ENCODE measurements around the gene DDX1. TPM values are rescaled to one million over a fixed set of nuclear protein-coding genes. Genes with fewer than 3 reads are reported as not detected.

Gene DDX1
- total RNA-seq, 4 donors from 2014 or later, result 63.0 to 85.6 (median 75.2) TPM

GRCh38 chr2:15554525-15555218 is 37.0 kb upstream of the DDX1 start:
- DNase-seq, result no peak
- intact Hi-C loops (cut with DNase I), result no loop called here
- TF ChIP-seq POLR2A (IDR thresholded peaks at IDR 0.05) (no peak), CTCF (IDR thresholded peaks at IDR 0.05) (no peak)
- 93 to 95% methylated on average over 5 of the region's 5 CpGs for WGBS, 2 donors
- Histone ChIP-seq H3K27me3 (no peaks in the 10 kb centered on the region), H3K4me1 (peaks cover 2 to 5% of the 10 kb centered on the region in 2 donors), H3K4me3 (replicated peaks in 1 of 3) (no peak overlapping the region), H3K27ac (no peak overlapping the region), H3K36me3 (peaks cover 0 to 7% of the 10 kb centered on the region in 2 donors), H3K9me3 (no peaks in the 10 kb centered on the region)

GRCh38 chr2:15555760-15556193 is 35.9 kb upstream of the DDX1 start:
- no peak overlapping the region for H3K4me3 ChIP-seq (replicated peaks in 1 of 3)
- 92 to 95% methylated on average over 3 of the region's 3 CpGs for WGBS, 2 donors
- peaks cover 9 to 11% of the 10 kb centered on the region in 2 donors for H3K4me1 ChIP-seq
- no peak for DNase-seq
- intact Hi-C loops (cut with DNase I), result no loop called here
- H3K9me3 ChIP-seq, result no peaks in the 10 kb centered on the region
- TF ChIP-seq CTCF (IDR thresholded peaks at IDR 0.05) (no peak), POLR2A (IDR thresholded peaks at IDR 0.05) (no peak)
- H3K27ac ChIP-seq, result no peak overlapping the region
- peaks cover 0 to 6% of the 10 kb centered on the region in 2 donors for H3K36me3 ChIP-seq
- no peaks in the 10 kb centered on the region for H3K27me3 ChIP-seq

GRCh38 chr2:15556311-15556930 is 35.2 kb upstream of the DDX1 start:
- H3K9me3 ChIP-seq, result no peaks in the 10 kb centered on the region
- no peak for DNase-seq
- no peak for TF ChIP-seq CTCF (IDR thresholded peaks at IDR 0.05)
- TF ChIP-seq POLR2A (IDR thresholded peaks at IDR 0.05), result no peak
- 95 to 97% methylated on average over 4 of the region's 4 CpGs for WGBS, 2 donors
- no peak overlapping the region for H3K27ac ChIP-seq
- peaks cover 9 to 11% of the 10 kb centered on the region in 2 donors for H3K4me1 ChIP-seq
- H3K27me3 ChIP-seq, result no peaks in the 10 kb centered on the region
- intact Hi-C loops (cut with DNase I), result no loop called here
- no peak overlapping the region for H3K4me3 ChIP-seq (replicated peaks in 1 of 3)
- H3K36me3 ChIP-seq, result peaks cover 0 to 6% of the 10 kb centered on the region in 2 donors

- no peak overlapping the region for H3K27ac ChIP-seq
- intact Hi-C loops (cut with DNase I), result no loop called here
- H3K36me3 ChIP-seq, result peaks cover 0 to 4% of the 10 kb centered on the region in 2 donors
- peaks cover 11 to 12% of the 10 kb centered on the region in 2 donors for H3K4me1 ChIP-seq
- TF ChIP-seq CTCF (IDR thresholded peaks at IDR 0.05), result no peak
- TF ChIP-seq POLR2A (IDR thresholded peaks at IDR 0.05), result no peak
- H3K9me3 ChIP-seq, result no peaks in the 10 kb centered on the region
- no peak overlapping the region for H3K4me3 ChIP-seq (replicated peaks in 1 of 3)
- DNase-seq, result no peak
- WGBS, 2 donors, result 70 to 82% methylated on average over 5 of the region's 5 CpGs
- H3K27me3 ChIP-seq, result no peaks in the 10 kb centered on the region
Observed at GRCh38 chr2:15557887-15558311, 33.8 kb upstream of the DDX1 start.
